Caco-2 (cell line): ENCODE results near the gene TTC8. TPM values are rescaled to one million over a fixed set of nuclear protein-coding genes. Genes with fewer than 3 reads are reported as not detected.

ENCODE experiments used
- BruUV-seq: library from RNA; stranded (reverse); fragments of 400-500 nt; replicated peaks from 2 replicates; lab custom pipeline; 2021; lab: Mats Ljungman, UMichigan
- CTCF ChIA-PET: fragments of 300-600 bp; sonication (Branson Sonifier 250); formaldehyde crosslinking; loops from one replicate; lab custom pipeline; 2022; ENCODE audit warnings: antibody characterized with exemption; lab: Charles Lee
- POLR2A ChIA-PET: fragments of 300-600 bp; sonication (Branson Sonifier 250); formaldehyde crosslinking; loops from one replicate; lab custom pipeline; 2022; ENCODE audit warnings: antibody characterized with exemption; lab: Charles Lee
- DNase-seq, 2 experiments: peaks; one replicate each; pipeline versions ENCODE4 v3.0.0 to v3.0.0-alpha.2; 2020 to 2022
- H3K27me3 ChIP-seq: replicated peaks from 2 replicates; pipeline ENCODE4 v1.6.0; 2011; ENCODE audit warnings: low read length; ENCODE audit not compliant: control insufficient read depth, insufficient read depth
- H3K36me3 ChIP-seq: 2 replicates; pipeline ENCODE4 v1.5.1; 2011; ENCODE audit warnings: low read length; ENCODE audit not compliant: control insufficient read depth, insufficient read depth
- H3K4me1 ChIP-seq: fragments of 250-450 bp; sonication (Bioruptor Pico); 2 replicates; pipeline ENCODE4 v1.5.1; 2020; ENCODE audit warnings: mild to moderate bottlenecking
- H3K4me3 ChIP-seq: 2 replicates; pipeline ENCODE4 v1.5.1; 2011; ENCODE audit warnings: low read depth, mild to moderate bottlenecking, control low read depth, low read length
- H3K9me3 ChIP-seq: fragments of 250-450 bp; sonication (Bioruptor Pico); 2 replicates; pipeline ENCODE4 v1.5.1; 2020; ENCODE audit warnings: mild to moderate bottlenecking, moderate library complexity
- H3K27ac Mint-ChIP-seq: one replicate; pipeline ENCODE4 v1.8.0; 2022; ENCODE audit warnings: mixed read lengths; ENCODE audit not compliant: unreplicated experiment
- H3K27me3 Mint-ChIP-seq: one replicate; pipeline ENCODE4 v1.8.0; 2022; ENCODE audit warnings: mixed read lengths; ENCODE audit not compliant: insufficient read depth, unreplicated experiment
- H3K36me3 Mint-ChIP-seq: one replicate; pipeline ENCODE4 v1.8.0; 2022; ENCODE audit warnings: mild to moderate bottlenecking, mixed read lengths; ENCODE audit not compliant: insufficient read depth, unreplicated experiment
- H3K4me1 Mint-ChIP-seq: one replicate; pipeline ENCODE4 v1.8.0; 2022; ENCODE audit warnings: low read depth, mixed read lengths; ENCODE audit not compliant: unreplicated experiment
- H3K4me3 Mint-ChIP-seq: one replicate; pipeline ENCODE4 v1.8.0; 2022; ENCODE audit warnings: mild to moderate bottlenecking, moderate library complexity, mixed read lengths; ENCODE audit not compliant: unreplicated experiment
- H3K9me3 Mint-ChIP-seq: one replicate; pipeline ENCODE4 v1.8.0; 2022; ENCODE audit warnings: mixed read lengths; ENCODE audit not compliant: unreplicated experiment
- intact Hi-C: fragments of 100-400 bp; cut with micrococcal nuclease; formaldehyde crosslinking; loops from one replicate; pipeline ENCODE4 v1.10.0; 2022; ENCODE audit not compliant: unreplicated experiment
- total RNA-seq: library from RNA; stranded (reverse); gene quantifications from 2 replicates; pipeline ENCODE4 v1.2.3, GENCODE V29; 2022
- TF ChIP-seq, protein P1 (sequence below), 2 experiments: fragments of 200-600 bp in 1 of 2; IDR thresholded peaks; 1 replicate in 1 of 2; 2 replicates in 1 of 2; pipeline versions ENCODE4 v1.5.1 to v1.8.0; 2011 to 2022; ENCODE audit warnings: antibody characterized with exemption in 1 of 2, control low read depth in 1 of 2, inconsistent platforms in 1 of 2, low read depth in 1 of 2, low read length in 1 of 2, mild to moderate bottlenecking in 1 of 2, moderate library complexity in 1 of 2; ENCODE audit not compliant: insufficient read depth in 1 of 2, severe bottlenecking in 1 of 2, unreplicated experiment in 1 of 2

The TTC8 gene
- total RNA-seq, 1 experiment from 2014 or later: 13.6 TPM

DNA sequence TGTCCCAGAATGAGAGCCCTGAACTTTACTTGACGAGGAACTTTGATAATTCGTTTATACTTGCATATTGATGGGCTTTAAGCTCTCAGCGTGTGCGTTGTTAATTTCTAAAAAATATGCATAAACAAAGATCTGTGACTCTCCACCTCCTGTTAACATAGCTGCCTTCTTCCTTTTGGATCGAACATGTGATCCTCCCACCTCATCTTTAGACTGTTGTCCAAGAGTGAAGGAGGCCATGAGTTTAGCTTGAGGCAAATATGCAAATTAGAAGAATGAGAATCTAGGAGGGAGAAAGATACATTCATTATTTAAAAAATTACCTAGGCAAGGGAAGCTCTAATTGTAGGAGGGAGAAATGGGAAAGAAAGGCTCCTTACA lies 617 bp downstream of the TTC8 start:
- Histone ChIP-seq H3K27me3 (no peaks in the 10 kb centered on the region), H3K9me3 (no peaks in the 10 kb centered on the region), H3K4me1 (peaks cover 5% of the 10 kb centered on the region), H3K4me3 (peak overlapping the region; percentile 63), H3K36me3 (no peaks in the 10 kb centered on the region)
- DNase-seq: no peak
- Mint-ChIP-seq H3K27ac (peak overlapping the region; percentile 98), H3K27me3 (peaks cover under 1% of the 10 kb centered on the region), H3K9me3 (no peaks in the 10 kb centered on the region), H3K36me3 (no peaks in the 10 kb centered on the region), H3K4me3 (peak overlapping the region; percentile 80), H3K4me1 (peaks cover 6% of the 10 kb centered on the region)
- ChIA-PET POLR2A (interaction anchor here (0.5 to 0.7 kb wide), 2 partner anchors 32 to 207 kb away, joined by 3 read pairs; partner anchors contain the start of gene EML5), CTCF (interaction anchor here (1.0 to 1.9 kb wide), 4 partner anchors 14 to 158 kb away, joined by 3 to 5 read pairs (median 4); partner anchors contain the start of gene EML5)
- BruUV-seq: no TSS peak
- TF ChIP-seq, protein P1, sequence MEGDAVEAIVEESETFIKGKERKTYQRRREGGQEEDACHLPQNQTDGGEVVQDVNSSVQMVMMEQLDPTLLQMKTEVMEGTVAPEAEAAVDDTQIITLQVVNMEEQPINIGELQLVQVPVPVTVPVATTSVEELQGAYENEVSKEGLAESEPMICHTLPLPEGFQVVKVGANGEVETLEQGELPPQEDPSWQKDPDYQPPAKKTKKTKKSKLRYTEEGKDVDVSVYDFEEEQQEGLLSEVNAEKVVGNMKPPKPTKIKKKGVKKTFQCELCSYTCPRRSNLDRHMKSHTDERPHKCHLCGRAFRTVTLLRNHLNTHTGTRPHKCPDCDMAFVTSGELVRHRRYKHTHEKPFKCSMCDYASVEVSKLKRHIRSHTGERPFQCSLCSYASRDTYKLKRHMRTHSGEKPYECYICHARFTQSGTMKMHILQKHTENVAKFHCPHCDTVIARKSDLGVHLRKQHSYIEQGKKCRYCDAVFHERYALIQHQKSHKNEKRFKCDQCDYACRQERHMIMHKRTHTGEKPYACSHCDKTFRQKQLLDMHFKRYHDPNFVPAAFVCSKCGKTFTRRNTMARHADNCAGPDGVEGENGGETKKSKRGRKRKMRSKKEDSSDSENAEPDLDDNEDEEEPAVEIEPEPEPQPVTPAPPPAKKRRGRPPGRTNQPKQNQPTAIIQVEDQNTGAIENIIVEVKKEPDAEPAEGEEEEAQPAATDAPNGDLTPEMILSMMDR (IDR thresholded peaks at IDR 0.05; ENCODE audit: insufficient read depth in 1 of 2, low read depth in 1 of 2, low read length in 1 of 2, severe bottlenecking in 1 of 2, unreplicated experiment in 1 of 2): no peak
- intact Hi-C loops: loop anchor here (2.0 kb wide), 1 partner anchor 32 kb away; the partner anchor contains the start of gene EML5

DNA sequence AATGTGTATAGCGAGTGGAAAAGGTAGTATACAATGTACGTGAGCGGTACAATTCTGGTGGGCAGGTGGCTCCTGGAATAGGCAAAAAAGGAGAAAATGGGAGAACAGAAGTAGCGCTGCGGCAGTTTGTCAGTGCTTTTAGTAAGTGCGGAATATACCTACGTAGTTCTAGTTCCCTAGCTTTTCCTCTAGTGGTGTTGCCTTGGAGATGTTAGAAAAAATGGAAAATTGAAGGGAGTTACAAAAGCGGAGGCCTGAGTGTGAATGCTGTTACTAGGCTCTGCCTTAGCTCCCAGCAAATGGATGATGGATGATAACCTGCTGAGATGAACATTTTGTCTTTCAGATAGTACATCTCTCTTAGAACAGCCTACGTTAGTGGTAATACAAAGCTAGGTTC lies 1.1 kb downstream of the TTC8 start:
- POLR2A ChIA-PET: no interaction called here

DNA sequence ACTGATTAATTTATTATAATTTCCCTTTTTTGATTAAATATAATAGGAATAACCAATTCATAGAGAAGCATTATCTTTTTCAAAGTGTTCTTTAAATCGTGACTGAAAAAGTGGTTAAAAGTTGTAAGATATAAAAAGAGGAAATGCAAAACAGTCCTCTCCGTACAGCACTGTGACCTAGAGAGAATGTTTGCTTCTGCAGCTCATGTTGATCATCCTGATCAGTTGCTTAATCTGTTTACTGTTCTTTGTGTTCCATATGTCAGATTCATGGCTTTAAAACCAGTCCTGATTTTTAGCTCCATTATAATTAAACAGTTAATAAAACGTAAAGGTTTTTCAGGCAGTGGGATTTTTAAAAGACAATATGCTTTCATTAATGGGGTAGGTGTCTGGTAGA lies 4.7 kb downstream of the TTC8 start:
- Histone ChIP-seq H3K36me3 (no peaks in the 10 kb centered on the region), H3K4me3 (no peak overlapping the region), H3K9me3 (no peaks in the 10 kb centered on the region), H3K27me3 (no peaks in the 10 kb centered on the region), H3K4me1 (peaks cover 5% of the 10 kb centered on the region)
- Mint-ChIP-seq H3K36me3 (no peaks in the 10 kb centered on the region), H3K4me3 (no peak overlapping the region), H3K9me3 (no peaks in the 10 kb centered on the region), H3K27ac (no peak overlapping the region), H3K4me1 (peaks cover 6% of the 10 kb centered on the region), H3K27me3 (no peaks in the 10 kb centered on the region)
- POLR2A ChIA-PET: no interaction called here
- DNase-seq: no peak
- BruUV-seq: no TSS peak
- CTCF ChIA-PET: no interaction called here
- intact Hi-C loops: no loop called here
- TF ChIP-seq, protein P1 (IDR thresholded peaks at IDR 0.05; ENCODE audit: insufficient read depth in 1 of 2, low read depth in 1 of 2, low read length in 1 of 2, severe bottlenecking in 1 of 2, unreplicated experiment in 1 of 2): no peak

More for the DNA sequence above, 1.1 kb downstream of the TTC8 start:
- Mint-ChIP-seq H3K9me3 (no peaks in the 10 kb centered on the region), H3K27ac (no peak overlapping the region), H3K4me1 (peaks cover 6% of the 10 kb centered on the region), H3K27me3 (no peaks in the 10 kb centered on the region), H3K4me3 (peak overlapping the region; percentile 80), H3K36me3 (no peaks in the 10 kb centered on the region)
- Histone ChIP-seq H3K9me3 (no peaks in the 10 kb centered on the region), H3K36me3 (no peaks in the 10 kb centered on the region), H3K27me3 (no peaks in the 10 kb centered on the region), H3K4me3 (peak overlapping the region; percentile 63), H3K4me1 (peaks cover 5% of the 10 kb centered on the region)
- TF ChIP-seq, protein P1 (IDR thresholded peaks at IDR 0.05; ENCODE audit: insufficient read depth in 1 of 2, low read depth in 1 of 2, low read length in 1 of 2, severe bottlenecking in 1 of 2, unreplicated experiment in 1 of 2): no peak
- intact Hi-C loops: loop anchor here (2.0 kb wide), 1 partner anchor 33 kb away; the partner anchor contains the start of gene EML5
- TSS peak; percentile 60 for BruUV-seq
- CTCF ChIA-PET: interaction anchor here (1.0 to 1.9 kb wide), 2 partner anchors 14 to 33 kb away, joined by 3 to 5 read pairs; partner anchors contain the start of gene EML5
- DNase-seq: no peak
